ENCODE measurements around the gene LCE7A.

The LCE7A gene

DNA sequence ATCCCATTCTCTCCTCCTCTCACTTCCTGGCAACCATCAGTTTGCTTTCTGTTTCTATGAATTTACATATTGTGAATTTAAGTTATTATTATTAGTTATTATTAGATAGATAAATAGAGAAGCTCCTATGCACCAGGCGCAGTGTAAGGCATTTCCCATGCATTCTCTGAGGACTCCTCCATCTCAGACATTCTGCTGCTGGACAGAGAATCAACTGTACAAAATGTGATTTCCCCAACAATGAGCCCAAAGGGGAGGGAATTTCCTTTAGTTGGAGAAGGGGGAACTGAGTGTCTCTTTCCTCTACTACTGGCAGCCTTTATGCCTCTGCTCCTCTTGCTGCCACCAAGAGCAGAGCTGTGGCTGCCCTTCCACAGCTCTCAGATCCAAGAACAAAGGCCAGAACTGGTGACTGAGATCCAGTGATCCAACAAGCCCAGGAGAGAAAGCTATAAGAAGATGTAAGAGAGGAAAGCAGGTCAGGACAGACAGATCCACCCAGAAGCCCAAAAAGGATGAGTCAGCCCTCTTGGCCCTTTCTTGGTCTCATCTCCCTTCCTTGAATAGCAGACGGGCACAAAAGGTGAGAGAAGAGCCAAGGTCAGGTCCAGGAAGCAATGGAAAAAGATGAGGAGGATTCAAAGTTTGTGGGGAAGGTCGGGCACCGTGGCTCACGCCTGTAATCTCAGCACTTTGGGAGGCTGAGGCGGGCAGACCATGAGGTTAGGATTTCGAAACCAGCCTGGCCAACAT lies 45.1 kb downstream of the LCE7A start:
- H3K4me3 ChIP-seq (ENCODE audit: low read depth in 1 of 2, low read length in 2 of 2) = no peak overlapping the region
- no peak overlapping the region for H3K27ac ChIP-seq (ENCODE audit: low read length)
- H3K36me3 ChIP-seq (ENCODE audit: control insufficient read depth in 1 of 2, insufficient read depth in 2 of 2, low read length in 2 of 2) = no peaks in the 10 kb centered on the region
- no peaks in the 10 kb centered on the region for H3K4me1 ChIP-seq (ENCODE audit: control insufficient read depth in 1 of 2, insufficient read depth in 2 of 2, low read length in 2 of 2)
- H3K27me3 ChIP-seq (ENCODE audit: low read depth, low read length) = no peaks in the 10 kb centered on the region
- no peaks in the 10 kb centered on the region for H3K9me3 ChIP-seq (ENCODE audit: control insufficient read depth in 1 of 2, low read length in 2 of 2)

DNA sequence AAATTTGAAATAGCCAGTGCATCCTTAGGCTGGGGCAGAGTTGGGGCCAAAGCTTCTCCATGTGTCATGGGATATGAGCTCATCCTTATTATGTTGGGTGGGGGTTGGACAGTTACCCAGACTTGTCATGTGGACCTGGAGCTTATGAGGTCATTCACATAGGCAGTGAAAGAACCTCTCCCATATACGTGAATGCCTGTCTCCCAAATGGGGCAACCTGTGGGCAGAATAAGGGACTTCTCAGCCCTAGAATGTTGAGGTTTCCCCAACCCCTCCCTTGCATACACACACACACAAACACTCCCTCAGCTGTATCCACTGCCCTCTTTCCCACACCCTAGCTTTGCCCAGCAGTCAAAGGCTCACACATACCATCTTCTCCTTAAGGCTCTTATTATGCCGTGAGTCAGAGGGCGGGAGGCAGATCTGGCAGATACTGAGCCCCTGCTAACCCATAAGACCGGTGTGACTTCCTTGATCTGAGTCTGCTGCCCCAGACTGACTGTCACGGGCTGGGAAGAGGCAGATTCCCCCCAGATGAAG lies 46.3 kb downstream of the LCE7A start:
- H3K4me3 ChIP-seq (ENCODE audit: low read depth in 1 of 2, low read length in 2 of 2) = no peak overlapping the region
- no peak overlapping the region for H3K27ac ChIP-seq (ENCODE audit: low read length)
- H3K9me3 ChIP-seq (ENCODE audit: control insufficient read depth in 1 of 2, low read length in 2 of 2) = peaks cover 0 to 3% of the 10 kb centered on the region in 2 donors
- H3K36me3 ChIP-seq (ENCODE audit: control insufficient read depth in 1 of 2, insufficient read depth in 2 of 2, low read length in 2 of 2) = no peaks in the 10 kb centered on the region
- no peaks in the 10 kb centered on the region for H3K4me1 ChIP-seq (ENCODE audit: control insufficient read depth in 1 of 2, insufficient read depth in 2 of 2, low read length in 2 of 2)
- H3K27me3 ChIP-seq (ENCODE audit: low read depth, low read length) = no peaks in the 10 kb centered on the region

DNA sequence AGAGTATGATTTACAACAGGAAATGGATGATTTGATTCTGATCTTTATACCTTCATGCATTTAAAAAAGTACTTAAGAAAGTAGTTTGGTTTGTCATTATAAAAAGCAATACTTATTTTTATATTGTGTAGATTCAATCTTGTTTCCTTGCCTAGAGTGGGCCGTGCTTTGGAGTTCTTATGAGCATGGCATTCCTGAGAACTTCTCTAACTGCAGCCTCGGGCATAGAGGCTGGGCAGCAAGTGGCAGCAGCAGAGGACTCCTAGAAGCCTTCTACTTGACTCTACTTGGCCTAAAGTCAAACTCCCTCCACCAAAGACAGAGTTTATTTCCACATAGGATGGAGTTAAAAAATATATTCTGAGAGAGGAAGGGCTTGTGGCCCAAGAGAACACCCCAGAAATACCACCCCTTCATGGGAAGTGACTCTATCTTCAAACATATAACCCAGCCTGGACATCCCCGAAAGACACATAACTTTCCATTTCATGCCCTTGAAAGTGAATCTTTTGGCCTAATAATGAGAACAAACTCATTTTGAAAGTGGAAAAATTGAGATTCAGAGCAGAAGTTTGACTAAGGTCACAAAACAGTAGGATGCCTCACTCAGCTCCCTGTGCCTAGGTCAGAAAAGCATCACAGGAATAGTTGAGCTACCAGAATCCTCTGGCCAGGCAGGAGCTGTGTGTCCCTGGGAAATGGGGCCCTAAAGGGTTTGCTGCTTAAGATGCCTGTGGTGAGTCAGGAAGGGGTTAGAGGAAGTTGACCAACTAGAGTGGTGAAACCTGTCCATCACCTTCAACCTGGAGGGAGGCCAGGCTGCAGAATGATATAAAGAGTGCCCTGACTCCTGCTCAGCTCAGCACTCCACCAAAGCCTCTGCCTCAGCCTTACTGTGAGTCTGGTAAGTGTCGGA lies 48.1 kb downstream of the LCE7A start, which contains the start of gene IVL:
TSS of gene IVL (plus strand) at position 861 of the 916 bp plus-strand sequence. CDS start 1,252 bp downstream, outside the sequence.
- H3K27ac ChIP-seq (ENCODE audit: low read length) = no peak within 1 kb of the TSS
- no peaks in the 10 kb centered on the region for H3K36me3 ChIP-seq (ENCODE audit: control insufficient read depth in 1 of 2, insufficient read depth in 2 of 2, low read length in 2 of 2)
- H3K4me3 ChIP-seq (ENCODE audit: low read depth in 1 of 2, low read length in 2 of 2) = no peak within 1 kb of the TSS
- no peaks in the 10 kb centered on the region for H3K27me3 ChIP-seq (ENCODE audit: low read depth, low read length)
- peaks cover 0 to 4% of the 10 kb centered on the region in 2 donors for H3K9me3 ChIP-seq (ENCODE audit: control insufficient read depth in 1 of 2, low read length in 2 of 2)
- H3K4me1 ChIP-seq (ENCODE audit: control insufficient read depth in 1 of 2, insufficient read depth in 2 of 2, low read length in 2 of 2) = no peaks in the 10 kb centered on the region

DNA sequence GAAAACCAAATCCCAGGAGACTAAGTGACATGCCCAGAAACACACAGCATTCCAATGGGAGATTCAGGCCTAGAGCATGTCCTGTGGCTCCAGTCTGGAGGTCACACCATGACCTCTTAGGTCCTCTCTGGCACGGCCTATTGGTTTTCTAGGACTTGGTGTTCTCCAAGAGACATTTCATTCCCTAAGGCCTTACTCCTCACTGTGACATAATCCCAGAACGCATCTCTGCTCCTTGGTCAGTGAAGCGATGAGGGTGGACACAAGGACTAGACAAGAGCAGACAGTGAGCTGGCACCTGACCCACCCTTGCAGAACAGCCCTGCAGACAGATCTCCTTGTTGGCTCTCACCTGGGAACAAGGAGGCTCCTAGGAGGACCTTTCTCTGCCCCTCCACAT lies 49.4 kb downstream of the LCE7A start:
- no peaks in the 10 kb centered on the region for H3K4me1 ChIP-seq (ENCODE audit: control insufficient read depth in 1 of 2, insufficient read depth in 2 of 2, low read length in 2 of 2)
- peaks cover 0 to 4% of the 10 kb centered on the region in 2 donors for H3K9me3 ChIP-seq (ENCODE audit: control insufficient read depth in 1 of 2, low read length in 2 of 2)
- no peak overlapping the region for H3K4me3 ChIP-seq (ENCODE audit: low read depth in 1 of 2, low read length in 2 of 2)
- no peak overlapping the region for H3K27ac ChIP-seq (ENCODE audit: low read length)
- H3K27me3 ChIP-seq (ENCODE audit: low read depth, low read length) = no peaks in the 10 kb centered on the region
- no peaks in the 10 kb centered on the region for H3K36me3 ChIP-seq (ENCODE audit: control insufficient read depth in 1 of 2, insufficient read depth in 2 of 2, low read length in 2 of 2)
